ENCODE results near the gene PYHIN1. TPM values are rescaled to one million over a fixed set of nuclear protein-coding genes. Genes with fewer than 3 reads are reported as not detected.

Gene PYHIN1
- not detected in 2 replicates for total RNA-seq

GRCh38 chr1:158931055-158931737 is at the start of gene PYHIN1:
PYHIN1 (plus strand) TSS chr1:158931552; CDS start chr1:158936911, 5,359 bp downstream.

GRCh38 chr1:159009704-159010361 is 78.5 kb downstream of the PYHIN1 start, which contains the start of gene IFI16:
IFI16 (plus strand) TSS chr1:159009907; CDS start chr1:159014681, 4,774 bp downstream.

Other genes starting within 250 kb of the PYHIN1 start
- gene SPTA1, start 244.8 kb upstream of the PYHIN1 start, total RNA-seq = under 0.01 and 0.12 TPM in 2 replicates
- gene OR6K2, start 230.9 kb upstream of the PYHIN1 start, total RNA-seq = not detected in 2 replicates
- gene OR6K3, start 210.8 kb upstream of the PYHIN1 start, total RNA-seq = not detected in 2 replicates
- gene OR6K6, start 176.8 kb upstream of the PYHIN1 start, total RNA-seq = not detected in 2 replicates
- gene OR6N1, start 159.4 kb upstream of the PYHIN1 start, total RNA-seq = not detected in 2 replicates
- not detected in 2 replicates for gene OR6N2, start 150.3 kb upstream of the PYHIN1 start, total RNA-seq
- gene MNDA, start 100.2 kb upstream of the PYHIN1 start, total RNA-seq = not detected in 2 replicates
- gene IFI16, start 78.4 kb downstream of the PYHIN1 start, total RNA-seq = 88.3 and 98.1 TPM in 2 replicates
- not detected in 2 replicates for gene AIM2, start 145.2 kb downstream of the PYHIN1 start, total RNA-seq
- gene CADM3, start 240.1 kb downstream of the PYHIN1 start, total RNA-seq = 0.13 TPM in 1 of 2 replicates, not detected in the other

All from aortic smooth muscle cell (primary cell).